ENCODE data around the gene ZNF777.
"Not testable (repeated sequence)": the region's sequence is repeated elsewhere in the genome, so short reads cannot be mapped to it uniquely, and the experiment has no call there.

ZNF777 gene

GRCh38 chr7:149448961-149449360 lies 11.9 kb downstream of the ZNF777 start:
- Histone ChIP-seq H3K4me3 (ENCODE audit: extremely low read depth, insufficient read depth, low read length, poor library complexity, severe bottlenecking) (no peak overlapping the region), H3K4me1 (ENCODE audit: control insufficient read depth, insufficient read depth, low read length, poor library complexity, severe bottlenecking) (no peaks in the 10 kb centered on the region), H3K9me3 (ENCODE audit: control insufficient read depth, low read length) (no peaks in the 10 kb centered on the region), H3K27ac (ENCODE audit: low read depth, low read length, severe bottlenecking) (no peak overlapping the region), H3K36me3 (ENCODE audit: control insufficient read depth, insufficient read depth, low read length) (peaks cover 75% of the 10 kb centered on the region)
- 90 to 93% methylated on average over 3 to 8 of the region's 8 CpGs for WGBS, 2 experiments (ENCODE audit: insufficient coverage in 2 of 2)

DNA sequence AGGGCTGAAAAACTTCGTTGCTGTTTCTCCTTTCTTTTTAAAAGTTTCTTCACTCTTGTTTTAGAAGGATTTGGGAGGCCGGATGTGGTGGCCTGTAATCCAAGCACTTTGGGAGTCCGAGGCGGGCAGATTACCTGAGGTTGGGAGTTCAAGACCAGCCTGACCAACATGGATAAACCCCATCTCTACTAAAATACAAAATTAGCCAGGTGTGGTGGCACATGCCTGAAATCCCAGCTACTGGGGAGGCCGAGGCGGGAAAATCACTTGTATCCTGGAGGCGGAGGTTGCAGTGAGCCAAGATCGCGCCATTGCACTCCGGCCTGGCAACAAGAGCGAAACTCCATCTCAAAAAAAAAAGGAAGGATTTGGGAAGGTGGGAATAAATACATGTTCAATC lies 14.8 kb downstream of the ZNF777 start:
- not testable (repeated sequence) for H3K4me1 ChIP-seq (ENCODE audit: control insufficient read depth, insufficient read depth, low read length, poor library complexity, severe bottlenecking); H3K27ac ChIP-seq (ENCODE audit: low read depth, low read length, severe bottlenecking); H3K4me3 ChIP-seq (ENCODE audit: extremely low read depth, insufficient read depth, low read length, poor library complexity, severe bottlenecking); H3K9me3 ChIP-seq (ENCODE audit: control insufficient read depth, low read length)
- WGBS, 2 experiments (ENCODE audit: insufficient coverage in 2 of 2): 100% methylated on average over 5 to 7 of the region's 11 CpGs
- peaks cover 78% of the 10 kb centered on the region for H3K36me3 ChIP-seq (ENCODE audit: control insufficient read depth, insufficient read depth, low read length)

GRCh38 chr7:149444287-149444686 lies 16.6 kb downstream of the ZNF777 start:
- Histone ChIP-seq H3K4me3 (ENCODE audit: extremely low read depth, insufficient read depth, low read length, poor library complexity, severe bottlenecking) (no peak overlapping the region), H3K36me3 (ENCODE audit: control insufficient read depth, insufficient read depth, low read length) (peaks cover 73% of the 10 kb centered on the region), H3K9me3 (ENCODE audit: control insufficient read depth, low read length) (no peaks in the 10 kb centered on the region), H3K4me1 (ENCODE audit: control insufficient read depth, insufficient read depth, low read length, poor library complexity, severe bottlenecking) (no peaks in the 10 kb centered on the region), H3K27ac (ENCODE audit: low read depth, low read length, severe bottlenecking) (no peak overlapping the region)
- WGBS, 2 experiments (ENCODE audit: insufficient coverage in 2 of 2): 89 to 90% methylated on average over 4 of the region's 6 CpGs

GRCh38 chr7:149443523-149443922 lies 17.3 kb downstream of the ZNF777 start:
- 92 to 100% methylated on average over 4 of the region's 7 CpGs for WGBS, 2 experiments (ENCODE audit: insufficient coverage in 2 of 2)
- Histone ChIP-seq H3K4me1 (ENCODE audit: control insufficient read depth, insufficient read depth, low read length, poor library complexity, severe bottlenecking) (no peaks in the 10 kb centered on the region), H3K27ac (ENCODE audit: low read depth, low read length, severe bottlenecking) (no peak overlapping the region), H3K36me3 (ENCODE audit: control insufficient read depth, insufficient read depth, low read length) (peaks cover 72% of the 10 kb centered on the region), H3K9me3 (ENCODE audit: control insufficient read depth, low read length) (no peaks in the 10 kb centered on the region), H3K4me3 (ENCODE audit: extremely low read depth, insufficient read depth, low read length, poor library complexity, severe bottlenecking) (no peak overlapping the region)

- peaks cover 77% of the 10 kb centered on the region for H3K36me3 ChIP-seq (ENCODE audit: control insufficient read depth, insufficient read depth, low read length)
Observed at GRCh38 chr7:149442924-149443323, 17.9 kb downstream of the ZNF777 start.

DNA sequence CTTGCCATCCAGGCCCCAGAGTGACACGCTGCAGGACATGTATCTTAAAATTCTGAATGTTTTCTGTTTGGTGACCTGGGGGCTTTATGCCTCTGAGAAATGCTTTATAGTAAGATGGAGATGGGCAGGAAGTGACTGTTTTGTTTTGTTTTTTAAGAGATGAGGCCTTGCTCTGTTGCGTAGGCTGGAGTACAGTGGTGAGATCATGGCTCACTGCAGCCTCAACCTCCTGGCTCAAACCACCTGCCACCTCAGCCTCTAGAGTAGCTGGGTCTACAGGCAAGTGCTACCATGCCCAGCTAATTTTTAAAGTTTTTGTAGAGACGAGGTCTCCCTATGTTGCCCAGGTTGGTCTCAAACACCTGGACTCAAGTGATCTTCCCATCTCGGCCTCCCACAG lies 20.6 kb downstream of the ZNF777 start:
- 73 to 75% methylated on average over 3 to 4 of the region's 4 CpGs for WGBS, 2 experiments (ENCODE audit: insufficient coverage in 2 of 2)
- no peaks in the 10 kb centered on the region for H3K9me3 ChIP-seq (ENCODE audit: control insufficient read depth, low read length)
- peaks cover 74% of the 10 kb centered on the region for H3K36me3 ChIP-seq (ENCODE audit: control insufficient read depth, insufficient read depth, low read length)
- H3K27ac ChIP-seq (ENCODE audit: low read depth, low read length, severe bottlenecking): no peak overlapping the region
- H3K4me1 ChIP-seq (ENCODE audit: control insufficient read depth, insufficient read depth, low read length, poor library complexity, severe bottlenecking): no peaks in the 10 kb centered on the region
- no peak overlapping the region for H3K4me3 ChIP-seq (ENCODE audit: extremely low read depth, insufficient read depth, low read length, poor library complexity, severe bottlenecking)

More at GRCh38 chr7:149442924-149443323, 17.9 kb downstream of the ZNF777 start:
- Histone ChIP-seq H3K4me1 (ENCODE audit: control insufficient read depth, insufficient read depth, low read length, poor library complexity, severe bottlenecking) (no peaks in the 10 kb centered on the region), H3K4me3 (ENCODE audit: extremely low read depth, insufficient read depth, low read length, poor library complexity, severe bottlenecking) (no peak overlapping the region), H3K27ac (ENCODE audit: low read depth, low read length, severe bottlenecking) (no peak overlapping the region), H3K9me3 (ENCODE audit: control insufficient read depth, low read length) (no peaks in the 10 kb centered on the region)
- WGBS, 2 experiments (ENCODE audit: insufficient coverage in 2 of 2): no CpG with 5 or more reads among the region's 3 CpGs

- 94 to 98% methylated on average over 14 to 15 of the region's 15 CpGs for WGBS, 2 experiments (ENCODE audit: insufficient coverage in 2 of 2)
- peaks cover 83% of the 10 kb centered on the region for H3K36me3 ChIP-seq (ENCODE audit: control insufficient read depth, insufficient read depth, low read length)
- H3K27ac ChIP-seq (ENCODE audit: low read depth, low read length, severe bottlenecking): no peak overlapping the region
- no peaks in the 10 kb centered on the region for H3K9me3 ChIP-seq (ENCODE audit: control insufficient read depth, low read length)
- no peak overlapping the region for H3K4me3 ChIP-seq (ENCODE audit: extremely low read depth, insufficient read depth, low read length, poor library complexity, severe bottlenecking)
- H3K4me1 ChIP-seq (ENCODE audit: control insufficient read depth, insufficient read depth, low read length, poor library complexity, severe bottlenecking): no peaks in the 10 kb centered on the region
Observed at GRCh38 chr7:149436358-149436757, 24.5 kb downstream of the ZNF777 start.

GRCh38 chr7:149433124-149433523 lies 27.7 kb downstream of the ZNF777 start:
- Histone ChIP-seq H3K36me3 (ENCODE audit: control insufficient read depth, insufficient read depth, low read length) (peaks cover 74% of the 10 kb centered on the region), H3K4me1 (ENCODE audit: control insufficient read depth, insufficient read depth, low read length, poor library complexity, severe bottlenecking) (no peaks in the 10 kb centered on the region), H3K27ac (ENCODE audit: low read depth, low read length, severe bottlenecking) (no peak overlapping the region), H3K9me3 (ENCODE audit: control insufficient read depth, low read length) (no peaks in the 10 kb centered on the region), H3K4me3 (ENCODE audit: extremely low read depth, insufficient read depth, low read length, poor library complexity, severe bottlenecking) (no peak overlapping the region)
- WGBS, 2 experiments (ENCODE audit: insufficient coverage in 2 of 2): 85 to 93% methylated on average over 8 of the region's 8 CpGs

DNA sequence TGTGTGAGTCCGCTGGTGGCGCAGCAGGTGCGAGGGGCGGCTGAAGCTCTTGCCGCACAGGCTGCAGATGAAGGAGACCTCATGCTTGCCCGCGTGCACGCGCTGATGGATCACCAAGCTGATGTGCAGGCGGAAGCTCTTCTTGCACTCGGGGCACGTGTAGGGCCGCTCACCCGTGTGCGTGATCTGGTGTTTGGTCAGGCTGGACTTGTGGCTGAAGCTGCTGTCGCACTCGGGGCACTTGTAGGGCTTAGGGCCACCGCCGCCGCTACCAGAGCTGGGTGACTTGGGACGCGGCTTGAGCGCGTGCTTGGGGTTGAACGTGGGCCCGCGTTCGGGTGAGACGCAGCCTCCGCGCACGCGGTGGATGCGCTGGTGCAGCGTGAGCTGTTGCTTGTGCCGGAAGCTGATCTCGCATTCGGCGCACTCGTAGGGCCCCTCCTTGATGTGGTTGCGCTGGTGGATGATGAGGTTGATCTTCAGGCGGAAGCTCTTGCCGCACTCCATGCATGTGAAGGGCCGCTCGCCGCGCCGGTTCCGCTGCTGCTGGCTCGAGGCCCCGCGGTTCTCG lies 28.7 kb downstream of the ZNF777 start:
- no peaks in the 10 kb centered on the region for H3K4me1 ChIP-seq (ENCODE audit: control insufficient read depth, insufficient read depth, low read length, poor library complexity, severe bottlenecking)
- no peak overlapping the region for H3K27ac ChIP-seq (ENCODE audit: low read depth, low read length, severe bottlenecking)
- no peak overlapping the region for H3K4me3 ChIP-seq (ENCODE audit: extremely low read depth, insufficient read depth, low read length, poor library complexity, severe bottlenecking)
- 96 to 97% methylated on average over 48 to 53 of the region's 53 CpGs for WGBS, 2 experiments (ENCODE audit: insufficient coverage in 2 of 2)
- H3K36me3 ChIP-seq (ENCODE audit: control insufficient read depth, insufficient read depth, low read length): peaks cover 66% of the 10 kb centered on the region
- no peaks in the 10 kb centered on the region for H3K9me3 ChIP-seq (ENCODE audit: control insufficient read depth, low read length)

DNA sequence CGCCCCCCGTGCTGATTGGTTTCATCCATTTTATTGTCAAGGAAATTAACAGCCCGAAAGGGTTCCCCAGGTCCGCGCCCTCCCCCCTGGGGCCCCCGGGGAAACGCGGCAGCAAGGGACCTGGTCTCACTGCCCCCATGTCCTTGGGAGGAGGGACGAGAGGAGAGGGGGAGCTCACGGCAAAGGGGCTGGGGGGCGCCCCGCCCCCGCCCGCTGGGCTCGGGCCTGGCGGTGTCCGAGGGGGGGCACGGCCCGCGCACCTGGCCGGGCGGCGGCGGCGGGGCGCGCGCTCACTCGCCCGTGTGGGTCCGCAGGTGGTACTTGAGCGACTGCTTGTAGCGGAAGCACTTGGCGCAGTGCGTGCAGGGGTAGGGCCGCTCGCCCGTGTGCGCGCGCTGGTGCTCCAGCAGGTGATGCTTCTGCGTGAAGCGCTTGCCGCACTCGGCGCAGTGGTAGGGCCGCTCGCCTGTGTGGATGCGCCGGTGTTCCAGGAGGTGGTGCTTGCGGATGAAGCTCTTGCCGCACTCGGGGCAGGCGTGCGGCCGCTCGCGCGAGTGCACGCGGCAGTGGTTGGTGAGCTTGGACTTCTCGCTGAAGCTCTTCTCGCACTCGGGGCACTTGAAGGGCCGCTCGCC lies 29.3 kb downstream of the ZNF777 start:
- 95 to 98% methylated on average over 42 to 63 of the region's 66 CpGs for WGBS, 2 experiments (ENCODE audit: insufficient coverage in 2 of 2)
- Histone ChIP-seq H3K4me3 (ENCODE audit: extremely low read depth, insufficient read depth, low read length, poor library complexity, severe bottlenecking) (no peak overlapping the region), H3K36me3 (ENCODE audit: control insufficient read depth, insufficient read depth, low read length) (peaks cover 61% of the 10 kb centered on the region)

GRCh38 chr7:149430192-149430591 lies 30.7 kb downstream of the ZNF777 start:
- H3K4me1 ChIP-seq (ENCODE audit: control insufficient read depth, insufficient read depth, low read length, poor library complexity, severe bottlenecking): no peaks in the 10 kb centered on the region
- 100% methylated on average over 3 of the region's 4 CpGs; no CpG with 5 or more reads in 1 of the 2 experiments for WGBS, 2 experiments (ENCODE audit: insufficient coverage in 2 of 2)
- H3K4me3 ChIP-seq (ENCODE audit: extremely low read depth, insufficient read depth, low read length, poor library complexity, severe bottlenecking): no peak overlapping the region
- no peak overlapping the region for H3K27ac ChIP-seq (ENCODE audit: low read depth, low read length, severe bottlenecking)
- H3K9me3 ChIP-seq (ENCODE audit: control insufficient read depth, low read length): no peaks in the 10 kb centered on the region
- peaks cover 51% of the 10 kb centered on the region for H3K36me3 ChIP-seq (ENCODE audit: control insufficient read depth, insufficient read depth, low read length)

More for the DNA sequence above, 29.3 kb downstream of the ZNF777 start:
- no peaks in the 10 kb centered on the region for H3K9me3 ChIP-seq (ENCODE audit: control insufficient read depth, low read length)
- no peak overlapping the region for H3K27ac ChIP-seq (ENCODE audit: low read depth, low read length, severe bottlenecking)
- no peaks in the 10 kb centered on the region for H3K4me1 ChIP-seq (ENCODE audit: control insufficient read depth, insufficient read depth, low read length, poor library complexity, severe bottlenecking)
